Measurements from ENCODE around the gene DOC2B.
"Not testable (repeated sequence)": the region's sequence is repeated elsewhere in the genome, so short reads cannot be mapped to it uniquely, and the experiment has no call there.

DOC2B gene

GRCh38 chr17:136531-136930 lies 44.9 kb downstream of the DOC2B start:
- 0 out of 2 replicates have a peak, but pooled peaks have one; percentile 21 for TF ChIP-seq CTCF (IDR thresholded peaks at IDR 0.05; ENCODE audit: low read depth, low read length)

GRCh38 chr17:135895-136294 lies 45.6 kb downstream of the DOC2B start:
- not testable (repeated sequence) for H3K4me3 ChIP-seq (ENCODE audit: low read depth, low read length)

More at GRCh38 chr17:136531-136930, 44.9 kb downstream of the DOC2B start:
- H3K4me3 ChIP-seq (ENCODE audit: low read depth, low read length) = not testable (repeated sequence)

GRCh38 chr17:135022-135421 lies 46.4 kb downstream of the DOC2B start:
- H3K4me3 ChIP-seq (ENCODE audit: low read depth, low read length) = not testable (repeated sequence)

GRCh38 chr17:134332-134785 lies 47.1 kb downstream of the DOC2B start:
- H3K4me3 ChIP-seq (ENCODE audit: low read depth, low read length) = not testable (repeated sequence)

- H3K4me3 ChIP-seq (ENCODE audit: low read depth, low read length) = not testable (repeated sequence)
Measured at GRCh38 chr17:133932-134331, 47.5 kb downstream of the DOC2B start.

- peak; percentile 56 for TF ChIP-seq CTCF (IDR thresholded peaks at IDR 0.05; ENCODE audit: low read depth, low read length)
- H3K4me3 ChIP-seq (ENCODE audit: low read depth, low read length) = not testable (repeated sequence)
Measured at GRCh38 chr17:118339-118917, 63.0 kb downstream of the DOC2B start.

GRCh38 chr17:113111-113510 lies 68.3 kb downstream of the DOC2B start:
- not testable (repeated sequence) for H3K4me3 ChIP-seq (ENCODE audit: low read depth, low read length)

All from WI38 (cell line).